Measurements from ENCODE around the gene ENPP6.
"Not testable (repeated sequence)": the region's sequence is repeated elsewhere in the genome, so short reads cannot be mapped to it uniquely, and the experiment has no call there.

The ENPP6 gene

DNA sequence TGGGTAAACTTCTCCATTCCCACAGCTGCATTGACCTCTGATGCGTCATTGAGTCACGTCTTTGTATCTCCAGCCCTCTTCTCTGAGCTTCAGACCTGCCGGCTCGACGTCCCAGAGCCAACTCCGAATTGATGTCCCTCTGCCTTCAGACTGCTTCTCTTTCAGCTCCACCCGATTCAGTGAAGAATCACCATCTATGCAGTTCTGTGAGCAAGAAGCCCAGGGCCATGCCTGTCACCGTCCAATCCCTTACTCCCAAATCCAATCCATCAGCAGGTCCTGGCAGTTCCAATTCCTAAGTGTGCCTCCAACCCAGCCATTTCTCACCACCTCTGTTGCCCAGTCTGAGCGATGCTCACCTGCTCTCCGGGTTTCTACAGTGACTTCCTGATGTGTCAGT, 70.7 kb downstream of the ENPP6 start:
- DNase-seq, result no peak

DNA sequence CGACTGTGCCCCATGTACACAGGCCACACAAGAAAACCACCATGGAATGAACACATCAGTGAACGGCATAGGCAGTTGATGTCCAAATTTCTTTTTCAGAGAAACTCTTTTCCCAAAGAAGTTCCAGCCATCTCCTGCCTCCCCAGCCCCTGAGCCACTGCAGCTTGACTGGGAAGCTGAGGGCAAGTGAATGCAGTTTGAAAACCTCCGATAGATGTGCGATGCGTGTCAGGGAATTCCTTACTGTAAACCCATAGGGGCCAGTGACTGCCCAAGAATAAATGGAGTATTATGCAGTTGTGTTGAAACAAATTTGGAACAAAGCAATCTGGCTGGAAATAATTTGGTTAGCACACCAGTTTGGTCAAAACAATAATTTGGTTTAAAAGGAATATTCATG, 72.1 kb downstream of the ENPP6 start:
- no peak for DNase-seq

DNA sequence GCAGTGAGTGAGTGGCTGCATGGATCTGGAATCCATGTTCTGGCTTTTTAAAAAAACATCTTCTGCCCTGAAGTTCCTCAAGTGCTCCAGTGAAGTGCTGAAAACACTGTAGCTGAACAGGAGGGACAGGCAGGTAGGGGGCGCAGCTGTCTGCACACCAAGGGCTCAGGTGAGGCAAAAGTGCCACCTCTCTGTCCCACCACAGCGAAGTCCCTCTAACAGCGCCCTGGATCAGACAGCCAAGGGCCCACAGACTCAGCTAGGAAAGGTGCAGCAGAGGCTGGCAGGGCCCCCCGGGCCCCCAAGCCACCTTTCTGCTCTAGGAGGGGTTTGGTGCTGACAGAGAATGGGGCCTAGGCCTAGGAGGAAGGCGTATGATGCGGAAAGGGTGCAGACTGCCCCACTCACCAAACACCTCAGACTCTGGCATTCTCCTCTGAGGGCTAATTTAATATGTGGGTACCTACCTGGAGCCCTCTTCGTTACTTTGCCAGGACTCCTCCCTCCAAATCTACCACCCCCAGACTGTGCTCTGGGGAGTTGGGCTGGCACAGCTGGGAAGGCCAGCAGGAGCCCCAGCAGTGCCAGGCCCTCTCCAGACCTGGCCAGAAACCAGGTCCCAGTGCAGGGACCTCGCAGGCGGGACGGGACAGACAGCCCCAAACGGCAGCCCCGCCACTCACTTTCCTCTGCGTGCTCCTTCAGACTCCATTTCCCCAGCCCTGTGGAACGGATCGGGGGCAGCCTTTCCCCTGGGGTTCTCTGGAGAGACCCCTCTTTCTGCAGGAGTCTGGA, 73.7 kb downstream of the ENPP6 start:
- DNase-seq, result no peak

DNA sequence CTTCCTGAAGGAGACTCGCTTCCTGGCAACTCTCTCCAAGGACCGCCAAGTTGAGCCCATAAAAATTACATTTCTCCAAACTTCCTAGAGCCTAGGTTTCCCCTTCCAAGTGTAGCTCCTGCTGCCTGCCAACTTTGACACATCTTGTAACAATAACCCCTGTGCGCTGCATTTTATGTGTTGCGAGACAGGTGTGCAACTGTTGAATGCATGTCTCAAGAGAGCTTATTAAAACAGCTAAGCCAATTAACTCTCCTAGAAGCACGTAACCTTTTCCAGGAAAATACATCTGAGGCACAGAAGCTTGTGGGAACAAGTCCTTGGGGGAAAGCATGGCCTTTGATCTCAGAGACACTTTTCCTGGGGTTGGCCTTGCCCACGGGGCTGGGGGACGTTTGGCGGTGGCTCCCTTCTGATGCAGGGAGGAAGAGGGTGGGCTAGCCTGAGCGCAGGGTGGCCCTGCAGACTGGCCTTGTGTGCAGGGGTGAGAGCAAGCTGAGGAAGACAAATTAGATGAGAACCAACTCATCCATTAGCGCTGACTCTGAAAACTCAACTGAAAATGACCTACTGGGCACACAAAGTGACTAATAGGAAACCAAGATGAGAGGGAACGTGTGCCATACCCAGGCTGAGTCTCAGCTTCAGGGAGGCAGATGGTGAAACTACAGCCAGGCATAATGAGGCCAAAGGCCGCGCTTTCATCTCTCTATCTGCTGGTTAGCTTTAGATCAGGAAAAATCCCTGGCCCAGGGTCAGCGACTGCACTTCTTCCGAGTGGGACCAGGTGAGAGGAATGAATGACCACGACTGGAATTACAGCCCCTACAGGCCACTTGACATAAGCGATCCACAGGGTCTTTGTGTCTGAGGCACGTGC, 75.3 kb downstream of the ENPP6 start:
- DNase-seq, result no peak

DNA sequence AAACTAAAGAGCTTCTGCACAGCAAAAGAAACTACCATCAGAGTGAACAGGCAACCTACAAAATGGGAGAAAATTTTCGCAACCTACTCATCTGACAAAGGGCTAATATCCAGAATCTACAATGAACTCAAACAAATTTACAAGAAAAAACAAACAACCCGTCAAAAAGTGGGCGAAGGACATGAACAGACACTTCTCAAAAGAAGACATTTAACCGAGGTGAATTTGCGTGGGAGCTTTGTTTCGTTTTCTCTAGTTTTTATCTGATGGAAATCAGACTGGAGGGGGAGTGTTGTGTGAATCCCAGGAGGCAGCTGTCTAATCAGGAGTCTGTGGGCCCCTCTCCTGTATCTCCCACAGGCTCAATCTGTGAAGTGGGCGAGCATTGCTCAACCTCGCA, 76.8 kb downstream of the ENPP6 start:
- not testable (repeated sequence) for DNase-seq

DNA sequence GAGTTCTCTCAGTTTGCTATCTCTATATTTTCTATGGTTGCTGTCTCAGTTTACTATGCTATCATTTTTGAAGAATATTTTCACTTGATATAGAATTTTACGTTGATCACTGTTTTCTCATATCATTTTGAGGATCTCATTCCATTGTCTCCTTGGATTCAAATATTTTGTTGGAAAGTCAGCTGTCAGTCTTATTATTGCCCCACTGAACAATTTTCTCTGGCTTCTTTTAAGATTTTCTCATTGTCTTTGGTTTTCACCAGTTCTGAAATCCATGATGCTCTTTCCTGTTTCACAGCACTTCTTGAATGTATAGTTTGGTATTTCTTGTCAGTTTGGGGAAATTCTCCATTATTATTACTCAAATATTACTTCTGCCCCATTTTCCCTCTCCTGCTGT, 81.1 kb downstream of the ENPP6 start:
- no peak for DNase-seq

DNA sequence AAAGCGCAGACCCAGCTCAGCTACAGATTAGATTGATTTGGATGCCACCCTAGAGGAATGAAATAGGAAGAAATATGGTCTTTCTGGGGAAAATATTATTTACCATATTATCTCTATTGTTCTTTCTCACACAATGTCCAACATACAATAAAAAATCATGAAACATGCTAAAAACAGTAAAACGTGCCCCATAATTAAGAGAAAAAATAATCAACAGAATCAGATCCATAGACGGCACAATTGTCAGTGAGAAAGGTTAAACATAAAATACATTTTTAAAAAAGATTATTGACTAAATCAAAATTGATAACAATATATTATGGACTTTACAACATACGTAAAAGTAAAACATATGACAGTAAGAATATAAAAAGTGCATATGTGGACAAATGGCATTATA, 90.9 kb downstream of the ENPP6 start:
- no peak for DNase-seq

DNA sequence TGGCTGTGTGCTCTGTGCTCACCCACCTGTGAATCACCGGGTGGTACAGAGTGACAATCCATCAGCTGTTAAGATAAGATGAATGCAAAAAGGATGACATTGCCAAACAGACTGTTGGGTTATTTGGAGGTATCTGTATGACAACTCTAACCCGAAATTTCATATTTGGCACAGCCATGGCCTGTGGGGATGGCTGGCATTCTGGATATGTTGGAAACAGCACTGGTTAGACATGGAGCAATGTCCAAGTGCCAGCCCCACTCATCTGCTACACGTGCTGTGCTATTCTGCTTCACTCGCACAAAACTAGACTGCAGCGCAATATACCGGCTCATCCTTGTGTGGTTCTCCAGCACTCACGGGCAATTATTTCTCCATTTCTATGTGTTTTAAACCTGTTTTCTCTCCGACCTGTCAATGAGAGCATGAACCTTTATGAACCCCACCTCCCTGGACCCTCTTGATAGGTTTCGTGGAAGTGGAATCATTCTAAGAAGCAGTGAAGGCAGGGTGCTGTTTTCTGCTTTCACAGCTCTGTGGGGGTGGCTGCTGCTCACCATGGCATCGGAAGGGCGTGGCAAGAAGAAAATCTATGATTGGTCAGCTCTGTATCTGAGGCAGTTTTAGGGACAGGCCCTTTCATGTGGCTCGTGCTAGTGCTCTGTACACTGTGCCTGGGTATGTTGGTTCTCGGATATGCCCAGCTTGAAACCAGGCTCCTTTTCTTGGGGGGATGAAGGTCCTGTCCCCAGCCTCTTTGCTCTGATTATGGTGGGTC, 94.9 kb downstream of the ENPP6 start:
- DNase-seq, result peak; percentile 12

DNA sequence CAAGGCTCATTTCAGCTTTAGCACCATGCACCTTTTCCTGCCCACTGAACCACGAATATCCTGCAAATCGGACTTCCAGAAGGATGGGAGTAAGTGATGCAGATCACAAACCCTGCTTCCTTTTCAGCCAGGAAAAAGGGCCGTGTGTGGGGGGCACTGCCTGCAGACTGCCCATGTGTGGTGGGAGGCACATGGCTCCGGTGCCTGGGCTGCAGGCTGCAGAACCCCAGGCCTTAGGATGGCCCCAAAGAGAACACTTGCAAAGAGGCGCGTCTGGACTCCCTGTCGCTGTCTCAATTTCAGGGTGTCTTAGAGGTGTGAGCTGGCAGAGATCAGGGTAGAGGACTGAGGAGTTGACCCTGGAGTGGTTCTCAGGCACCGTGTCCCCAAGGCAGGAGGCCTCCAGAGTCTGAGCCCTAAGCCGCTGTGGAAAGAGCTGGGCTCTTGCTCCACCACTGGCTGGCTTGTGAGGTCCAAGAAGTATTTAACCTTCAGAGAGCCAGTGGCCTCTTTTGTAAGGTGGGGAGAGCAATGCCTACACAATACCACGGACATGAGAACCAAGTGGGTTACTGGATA, 97.0 kb downstream of the ENPP6 start:
- DNase-seq, result no peak

DNA sequence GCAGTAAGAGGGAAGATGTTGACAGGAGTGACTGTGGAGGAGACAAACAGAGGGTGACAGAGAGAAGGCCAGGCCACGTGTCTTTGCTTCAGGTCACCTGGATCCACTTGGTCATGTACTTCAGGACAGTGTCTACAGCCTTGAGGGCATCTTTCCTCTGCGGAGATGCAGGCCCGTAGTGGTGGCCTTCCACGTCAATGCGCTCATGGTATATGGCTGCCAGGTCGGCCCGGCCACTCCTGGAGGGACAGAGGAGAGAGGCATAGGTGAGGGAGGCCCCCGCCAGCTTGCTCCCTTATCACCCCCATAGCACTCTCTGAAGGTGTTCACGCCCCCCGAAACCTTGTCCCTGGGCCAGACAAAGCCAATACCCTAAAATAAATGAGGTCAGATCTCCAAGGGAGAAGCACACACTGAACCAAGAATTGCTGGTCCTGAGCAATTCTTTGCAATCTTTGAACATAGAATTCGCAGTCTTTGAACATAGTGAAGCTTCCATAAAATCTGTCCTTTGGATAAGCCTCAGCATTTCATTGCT, 99.9 kb downstream of the ENPP6 start:
- DNase-seq, result no peak

DNA sequence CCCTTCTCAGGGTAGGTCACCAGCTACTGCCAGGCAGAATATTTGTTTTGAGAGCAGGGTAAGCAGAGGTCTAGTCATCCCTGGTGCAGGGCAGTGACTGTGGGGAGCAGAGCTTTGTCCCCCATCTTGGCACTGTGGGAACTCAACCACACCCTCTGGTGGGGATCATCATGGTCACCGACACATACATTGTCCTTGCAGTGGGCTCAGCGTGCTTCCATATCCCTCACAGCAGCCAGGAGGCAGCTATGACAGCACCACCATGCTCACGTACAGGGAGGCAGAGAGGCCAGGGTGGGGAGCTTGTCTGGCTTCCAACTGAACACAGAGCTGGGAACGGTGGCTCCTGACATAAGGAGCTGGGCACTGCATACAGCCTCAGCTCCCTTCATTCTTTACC, 102.3 kb downstream of the ENPP6 start:
- no peak for DNase-seq

DNA sequence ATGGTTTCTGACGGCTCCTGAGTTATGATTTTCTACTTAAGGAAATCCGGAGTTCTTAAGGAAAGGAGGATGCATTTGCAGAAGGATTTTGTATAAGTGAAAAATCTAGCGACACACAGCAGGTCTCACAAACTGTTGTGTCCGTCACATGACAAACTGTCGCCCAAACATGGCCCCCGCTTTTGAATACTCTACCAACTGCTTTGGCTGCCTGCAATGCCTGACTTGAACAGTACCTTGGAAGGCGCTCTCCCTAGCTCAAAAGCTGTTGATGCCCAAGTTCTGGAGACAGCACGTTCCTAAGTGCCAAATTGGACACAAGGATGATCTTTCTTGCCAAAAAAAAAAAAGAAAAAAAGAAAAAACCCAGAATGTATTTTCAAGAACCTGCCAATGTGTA, 103.2 kb downstream of the ENPP6 start:
- no peak for DNase-seq

DNA sequence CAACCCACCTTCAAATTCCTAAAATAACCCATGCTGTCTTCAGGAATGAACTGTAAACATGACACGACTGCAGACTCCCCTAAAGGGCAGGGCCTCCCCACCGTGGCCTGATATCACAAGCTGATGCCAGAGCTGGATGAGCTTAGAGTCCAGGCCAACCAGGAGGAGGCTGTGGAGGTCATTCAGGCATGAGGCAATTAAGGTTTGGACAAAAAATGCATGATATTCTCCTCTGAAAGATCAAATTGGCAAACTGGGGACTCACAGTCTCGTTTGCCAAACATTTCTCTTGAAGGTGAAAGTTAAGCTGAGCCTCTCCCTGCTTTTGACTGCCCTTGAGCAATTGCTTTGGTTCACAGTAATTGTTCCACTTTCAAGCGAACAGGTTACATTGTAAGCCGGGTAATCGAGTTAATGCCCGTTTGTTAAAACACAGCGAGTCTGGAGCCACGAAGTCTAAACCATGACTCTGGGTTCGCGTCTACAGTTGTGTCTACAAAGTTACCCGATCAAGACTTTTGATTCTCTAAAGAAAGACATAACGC, 105.6 kb downstream of the ENPP6 start:
- DNase-seq, result no peak

DNA sequence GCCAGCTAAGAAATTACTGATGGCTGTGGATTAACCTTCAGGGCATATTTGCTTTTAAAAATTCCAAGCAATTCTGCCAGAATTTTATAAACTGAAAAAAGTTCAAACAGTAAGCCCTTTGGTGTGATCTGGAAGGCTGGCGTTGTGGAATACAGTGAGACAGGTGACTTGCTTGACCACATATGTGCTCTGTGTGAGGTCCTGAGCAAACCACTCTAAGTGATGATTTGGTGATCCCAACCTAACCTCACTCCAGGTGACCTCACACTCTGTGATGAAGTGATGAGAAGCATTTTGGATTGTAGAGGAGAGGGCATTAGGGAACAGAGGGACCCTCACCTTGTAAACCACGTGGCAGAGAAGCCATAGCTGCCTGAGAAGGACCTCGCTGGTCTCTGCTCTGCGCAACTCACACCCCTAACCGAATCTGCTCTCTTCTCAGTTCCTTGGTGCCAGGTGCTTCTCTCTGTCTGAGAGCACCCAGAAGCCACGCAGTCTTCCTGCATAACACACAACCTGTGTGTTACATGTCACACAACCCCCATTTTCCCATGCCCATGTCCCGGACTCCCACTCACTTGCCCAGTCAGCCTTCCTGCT, 106.3 kb downstream of the ENPP6 start:
- no peak for DNase-seq

DNA sequence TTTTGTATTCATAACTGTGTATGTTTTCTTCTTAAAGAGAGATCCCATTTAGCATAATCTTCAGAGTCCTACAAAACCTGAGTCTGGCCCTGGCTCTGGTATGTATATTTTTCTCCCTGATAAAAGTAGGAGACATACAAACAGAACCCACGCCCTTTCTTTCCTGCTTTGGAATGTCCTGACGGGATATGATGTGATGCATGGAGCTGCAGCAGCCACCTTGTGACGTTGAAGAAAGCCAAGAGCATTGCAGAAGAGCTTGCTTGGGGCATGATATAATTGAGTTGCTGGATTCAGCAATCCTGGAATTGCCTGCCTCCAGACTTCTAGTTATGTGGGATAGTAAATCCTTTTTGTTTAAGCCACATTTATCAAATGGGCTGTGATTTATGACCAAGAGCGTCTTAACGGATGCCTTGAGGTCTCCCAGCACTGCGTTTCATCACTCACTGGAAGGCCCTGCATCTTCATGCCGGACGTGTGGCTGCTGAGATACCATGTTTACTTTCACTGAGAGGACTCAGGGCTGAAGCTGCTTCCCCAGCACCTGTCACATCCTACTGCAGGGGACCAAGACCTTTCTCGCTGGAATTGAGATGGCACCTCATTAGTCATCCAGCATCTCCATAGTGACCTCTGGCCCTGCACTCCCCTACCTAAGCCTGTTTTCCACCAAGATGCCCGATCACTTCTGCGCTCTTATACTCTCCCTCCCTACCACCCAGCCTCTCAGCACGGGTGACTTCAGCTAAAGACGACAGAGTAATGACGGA, 107.0 kb downstream of the ENPP6 start:
- DNase-seq, result no peak

DNA sequence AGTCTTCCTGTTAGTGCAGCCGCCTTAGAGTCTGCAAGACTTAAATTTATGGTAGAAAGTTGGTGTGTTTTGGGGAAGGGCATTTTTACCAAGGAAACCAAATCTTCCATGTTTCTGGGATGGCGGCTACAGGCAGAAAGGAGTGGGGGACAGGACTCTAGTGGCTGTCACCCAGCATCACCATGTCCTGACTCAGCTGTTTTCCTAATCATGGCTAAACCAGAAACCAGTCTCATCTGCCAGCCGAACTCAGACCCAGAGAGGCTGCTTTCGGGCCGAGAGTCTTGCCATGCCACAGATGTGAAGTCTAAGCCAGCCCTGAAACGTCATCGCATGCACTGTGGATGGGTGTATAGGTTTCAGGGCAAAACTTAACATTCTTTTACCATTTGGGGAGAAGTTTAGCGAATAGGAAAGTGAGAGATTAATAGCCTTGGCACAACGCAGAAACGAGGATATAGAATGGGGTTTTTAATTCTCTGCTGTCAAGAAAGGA, 109.6 kb downstream of the ENPP6 start:
- DNase-seq, result no peak

DNA sequence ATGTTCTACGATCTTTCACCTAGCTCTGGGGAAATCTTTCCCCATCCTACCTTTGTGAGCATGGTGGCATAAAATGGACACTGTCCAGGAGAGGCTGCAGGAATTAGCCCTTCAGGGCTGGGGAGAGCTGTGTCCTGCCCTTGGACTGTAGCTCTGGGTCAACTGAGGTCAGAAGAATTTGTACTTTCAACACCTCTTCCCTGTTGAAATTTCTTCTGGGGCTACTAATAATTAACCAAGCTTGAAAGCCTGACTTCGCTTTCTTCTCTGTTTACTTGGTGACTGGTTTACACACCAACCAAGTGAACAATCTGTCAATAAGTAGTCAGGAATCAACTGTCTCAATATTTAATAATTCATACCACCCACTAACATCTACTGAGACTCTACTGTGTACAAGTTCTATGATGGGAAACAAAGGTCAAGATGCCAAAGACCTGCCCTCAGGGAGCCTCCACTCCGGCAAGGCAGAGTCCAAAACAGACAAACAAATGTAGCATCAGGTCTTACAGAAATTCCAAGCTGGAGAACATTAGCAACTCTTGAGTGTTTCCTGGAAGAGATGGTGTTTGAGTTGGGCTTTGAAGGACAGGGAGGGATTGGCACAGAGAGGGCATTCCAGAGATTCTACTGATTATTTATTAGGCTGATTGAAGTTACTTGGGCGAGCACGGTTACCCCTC, 113.1 kb downstream of the ENPP6 start:
- DNase-seq, result no peak

DNA sequence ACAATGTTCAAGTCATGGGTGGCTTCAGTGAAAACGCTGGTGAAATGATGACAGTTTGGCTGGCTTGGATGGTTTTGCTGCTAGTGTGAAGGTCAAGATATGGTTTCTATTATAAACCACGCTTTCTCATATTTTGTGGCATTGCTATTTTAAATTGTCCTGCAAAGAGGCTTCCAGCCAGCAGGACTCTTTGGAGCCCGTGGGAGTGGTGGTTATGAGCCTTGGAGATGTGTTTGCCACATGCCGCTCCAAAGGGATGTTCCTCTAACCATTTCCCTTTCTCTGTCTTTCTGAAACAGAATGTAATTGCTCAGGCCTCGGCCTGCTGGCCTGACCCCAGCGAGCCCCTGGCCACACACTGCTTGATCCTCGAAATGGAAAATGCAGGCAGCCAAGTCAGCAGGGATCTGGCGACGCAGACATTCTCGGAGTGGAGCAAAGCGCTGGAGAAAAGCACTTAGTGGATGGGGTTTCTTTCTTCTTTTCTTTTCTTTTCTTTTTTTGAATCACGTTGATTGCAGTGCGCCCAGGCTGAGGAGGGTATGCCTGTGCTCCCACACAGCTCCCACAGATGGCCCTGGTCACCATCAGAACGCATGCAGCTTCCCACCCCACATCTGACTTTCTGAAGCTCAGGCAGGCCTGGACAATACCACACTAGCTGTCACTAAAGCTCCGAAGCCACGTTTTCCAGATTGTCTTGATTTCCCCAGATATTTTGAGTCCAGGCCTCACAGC, 114.0 kb downstream of the ENPP6 start:
- no peak for DNase-seq

DNA sequence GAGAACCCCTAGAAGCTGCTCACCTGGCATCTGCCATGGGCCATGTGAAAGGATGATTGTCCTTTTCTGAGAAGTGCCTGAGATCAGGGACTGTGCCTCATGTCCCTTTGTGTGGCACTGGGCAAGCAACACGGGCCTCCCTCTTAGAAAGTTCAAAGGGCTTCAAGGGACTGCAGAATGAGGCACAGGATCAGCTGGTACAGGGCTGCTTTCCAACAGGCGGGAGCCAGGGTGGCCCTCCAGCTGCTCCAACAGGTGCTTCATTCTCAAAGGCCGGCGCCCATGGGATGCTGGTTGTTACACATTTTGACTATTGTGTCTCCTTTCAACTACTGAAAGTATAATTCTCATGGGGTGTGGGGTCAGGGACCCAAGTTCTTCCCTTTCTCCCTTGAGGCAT, 114.7 kb downstream of the ENPP6 start:
- DNase-seq, result no peak

DNA sequence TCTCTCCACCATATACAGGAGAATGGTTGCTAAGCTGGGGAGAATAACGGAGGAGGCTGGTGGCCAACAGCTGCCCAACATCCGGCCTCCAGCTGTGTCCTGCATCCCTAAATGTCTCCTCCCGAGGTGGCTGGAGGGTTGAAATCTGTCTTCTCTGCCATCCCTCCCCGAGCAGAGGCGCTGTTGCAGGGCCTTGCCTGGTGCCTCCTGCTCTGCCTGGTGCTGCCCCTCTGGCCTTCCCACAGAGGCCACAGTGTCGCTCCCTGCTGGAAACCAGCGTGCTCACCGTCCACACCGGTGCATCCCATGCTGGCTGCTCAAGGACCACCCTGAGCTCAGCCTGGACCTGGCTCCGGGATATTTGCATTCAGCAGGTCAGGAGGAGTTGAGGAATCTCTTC, 115.2 kb downstream of the ENPP6 start:
- DNase-seq, result no peak

All from hematopoietic multipotent progenitor cell treated with erythropoietin and hydrocortisone succinate and interleukin-3 and kit ligand, for 6 days (in vitro differentiated cells).